ENCODE measurements around the gene PMAIP1. TPM values are rescaled to one million over a fixed set of nuclear protein-coding genes. Genes with fewer than 3 reads are reported as not detected.

The PMAIP1 gene
- total RNA-seq: 100 to 1,000 TPM in 1 of 2 donors, 10 to 100 TPM in 1; 56.6 to 106 TPM
- polyA plus RNA-seq (2013, experiment 1 of 2): 17.2 TPM
- 10.3 TPM for polyA plus RNA-seq (2013, experiment 2 of 2)
- long read RNA-seq, experiment 1, transcript PMAIP1-202 (2 exons, 1,948 nt): major isoform, 51 of 64 reads
- long read RNA-seq, experiment 1, partial matches to known transcripts: 0 of 64 reads
- long read RNA-seq, experiment 1, other reads (novel, unspliced or antisense): 13 of 64 reads
- long read RNA-seq, experiment 2, transcript PMAIP1-202 (2 exons, 1,948 nt): major isoform, 80 of 83 reads
- long read RNA-seq, experiment 2, partial matches to known transcripts: 2 of 83 reads
- long read RNA-seq, experiment 2, other reads (novel, unspliced or antisense): 1 of 83 reads
- long read RNA-seq, experiment 3, transcript PMAIP1-202 (2 exons, 1,948 nt): major isoform, 1,165 of 1,198 reads
- long read RNA-seq, experiment 3, partial matches to known transcripts: 2 of 1,198 reads
- long read RNA-seq, experiment 3, other reads (novel, unspliced or antisense): 26 of 1,198 reads
- long read RNA-seq, experiment 4, transcript PMAIP1-202 (2 exons, 1,948 nt): major isoform, 93 of 101 reads
- long read RNA-seq, experiment 4, partial matches to known transcripts: 0 of 101 reads
- long read RNA-seq, experiment 4, other reads (novel, unspliced or antisense): 8 of 101 reads

GRCh38 chr18:59899298-59900221 is at the start of gene PMAIP1:
PMAIP1 (plus strand) TSS chr18:59899996; CDS start chr18:59900178, 182 bp downstream.
- H3K36me3 Mint-ChIP-seq (ENCODE audit: low read depth): peaks cover 26% of the 10 kb centered on the region
- DNase-seq: peak; percentile 99
- peak within 1 kb of the TSS; percentile 52 for H3K27ac ChIP-seq (ENCODE audit: low read depth, low read length)
- no peak for TF ChIP-seq CTCF (conservative IDR thresholded peaks at IDR 0.05)
- H3K27me3 ChIP-seq (ENCODE audit: control insufficient read depth, insufficient read depth, low read length, poor library complexity, severe bottlenecking): peaks cover 11% of the 10 kb centered on the region
- 0 to 1% methylated on average over 16 to 72 of the region's 73 CpGs for WGBS, 2 experiments (ENCODE audit: insufficient coverage in 1 of 2, insufficient read length in 1 of 2)
- H3K4me1 ChIP-seq (ENCODE audit: control insufficient read depth, insufficient read depth, low read length): peaks cover 6% of the 10 kb centered on the region
- peak within 1 kb of the TSS; percentile 98 for H3K27ac Mint-ChIP-seq
- H3K9ac ChIP-seq (ENCODE audit: extremely low read depth, low read length, poor library complexity, severe bottlenecking): peak within 1 kb of the TSS; percentile 76
- H3K9me3 Mint-ChIP-seq: no peaks in the 10 kb centered on the region
- H3K4me1 Mint-ChIP-seq: peaks cover 43% of the 10 kb centered on the region
- H3K36me3 ChIP-seq (ENCODE audit: control insufficient read depth, insufficient read depth, low read length): peaks cover 8% of the 10 kb centered on the region
- H3K27me3 Mint-ChIP-seq (ENCODE audit: insufficient read depth): no peaks in the 10 kb centered on the region
- peak within 1 kb of the TSS; percentile 94 for H3K4me3 Mint-ChIP-seq
- H3K4me3 ChIP-seq (ENCODE audit: low read length): peak within 1 kb of the TSS; percentile 91
- no peaks in the 10 kb centered on the region for H3K9me3 ChIP-seq (ENCODE audit: control insufficient read depth, low read length)

GRCh38 chr18:59851784-59852399 is 47.9 kb upstream of the PMAIP1 start:
- DNase-seq: no peak
- 91 to 92% methylated on average over 6 to 8 of the region's 8 CpGs for WGBS, 2 experiments (ENCODE audit: insufficient coverage in 1 of 2, insufficient read length in 1 of 2)
- Mint-ChIP-seq H3K36me3 (ENCODE audit: low read depth) (no peaks in the 10 kb centered on the region), H3K27me3 (ENCODE audit: insufficient read depth) (no peaks in the 10 kb centered on the region), H3K4me1 (peaks cover 17% of the 10 kb centered on the region), H3K9me3 (no peaks in the 10 kb centered on the region), H3K4me3 (no peak overlapping the region), H3K27ac (no peak overlapping the region)
- no peak for TF ChIP-seq CTCF (conservative IDR thresholded peaks at IDR 0.05)
- no peak overlapping the region for H3K27ac ChIP-seq (ENCODE audit: low read depth, low read length)
- no peak overlapping the region for H3K4me3 ChIP-seq (ENCODE audit: low read length)
- H3K27me3 ChIP-seq (ENCODE audit: control insufficient read depth, insufficient read depth, low read length, poor library complexity, severe bottlenecking): no peaks in the 10 kb centered on the region
- no peak overlapping the region for H3K9ac ChIP-seq (ENCODE audit: extremely low read depth, low read length, poor library complexity, severe bottlenecking)
- H3K4me1 ChIP-seq (ENCODE audit: control insufficient read depth, insufficient read depth, low read length): no peaks in the 10 kb centered on the region
- no peaks in the 10 kb centered on the region for H3K36me3 ChIP-seq (ENCODE audit: control insufficient read depth, insufficient read depth, low read length)
- H3K9me3 ChIP-seq (ENCODE audit: control insufficient read depth, low read length): no peaks in the 10 kb centered on the region

GRCh38 chr18:59852548-59852947 is 47.2 kb upstream of the PMAIP1 start:
- Histone ChIP-seq H3K9me3 (ENCODE audit: control insufficient read depth, low read length) (no peaks in the 10 kb centered on the region), H3K9ac (ENCODE audit: extremely low read depth, low read length, poor library complexity, severe bottlenecking) (no peak overlapping the region), H3K4me3 (ENCODE audit: low read length) (no peak overlapping the region), H3K4me1 (ENCODE audit: control insufficient read depth, insufficient read depth, low read length) (no peaks in the 10 kb centered on the region), H3K36me3 (ENCODE audit: control insufficient read depth, insufficient read depth, low read length) (no peaks in the 10 kb centered on the region), H3K27ac (ENCODE audit: low read depth, low read length) (no peak overlapping the region), H3K27me3 (ENCODE audit: control insufficient read depth, insufficient read depth, low read length, poor library complexity, severe bottlenecking) (no peaks in the 10 kb centered on the region)
- Mint-ChIP-seq H3K9me3 (no peaks in the 10 kb centered on the region), H3K4me3 (no peak overlapping the region), H3K36me3 (ENCODE audit: low read depth) (no peaks in the 10 kb centered on the region), H3K4me1 (peaks cover 14% of the 10 kb centered on the region), H3K27ac (no peak overlapping the region), H3K27me3 (ENCODE audit: insufficient read depth) (no peaks in the 10 kb centered on the region)
- 88 to 92% methylated on average over 1 to 2 of the region's 2 CpGs for WGBS, 2 experiments (ENCODE audit: insufficient coverage in 1 of 2, insufficient read length in 1 of 2)
- TF ChIP-seq CTCF (conservative IDR thresholded peaks at IDR 0.05): no peak
- no peak for DNase-seq

All from endodermal cell (in vitro differentiated cells).